Astrocyte of the hippocampus (primary cell): Measurements from ENCODE around the gene DCLK1.

ENCODE experiments used
- DNase-seq: peaks from one replicate; pipeline ENCODE4 v3.0.0; 2011; ENCODE audit warnings: low read depth, low spot score

Gene DCLK1

GRCh38 chr13:35792021-35792420, 339.2 kb downstream of the DCLK1 start:
- DNase-seq, result no peak

DNA sequence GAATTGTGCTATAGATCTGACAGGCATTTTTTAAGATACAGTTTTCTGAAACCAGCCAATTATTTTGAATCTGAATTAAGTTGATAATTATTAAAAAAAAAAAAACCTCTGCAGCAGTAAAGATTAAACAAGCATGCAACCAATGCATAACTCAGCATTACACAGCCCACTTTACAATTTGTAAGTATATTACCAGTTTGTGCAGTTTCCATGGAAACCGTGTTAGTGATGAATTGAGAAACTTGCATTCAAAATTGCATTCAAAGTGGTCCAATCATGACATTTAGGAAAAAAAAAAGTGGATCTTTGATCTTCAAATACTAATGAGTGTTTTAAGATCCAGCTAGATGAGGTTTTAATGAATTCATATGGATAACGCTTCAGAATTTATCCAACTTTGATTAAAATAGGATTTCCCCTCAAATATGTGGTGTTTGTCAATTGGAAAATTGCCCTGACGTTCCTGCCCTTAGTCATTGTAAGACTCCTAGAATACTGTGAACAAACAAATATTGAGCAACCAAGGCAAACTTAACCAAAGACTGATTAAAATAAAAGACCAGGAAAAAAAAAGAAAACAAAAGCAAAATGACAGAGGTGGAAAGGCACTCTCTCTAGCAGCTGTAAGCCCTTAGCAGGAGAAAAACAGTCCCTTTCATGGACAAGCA, 339.9 kb downstream of the DCLK1 start:
- peak; percentile 55 for DNase-seq

- DNase-seq, result peak; percentile 56
Measured at GRCh38 chr13:35789335-35790165, 341.6 kb downstream of the DCLK1 start.

- peak; percentile 48 for DNase-seq
Measured at GRCh38 chr13:35787937-35788336, 343.2 kb downstream of the DCLK1 start.

DNA sequence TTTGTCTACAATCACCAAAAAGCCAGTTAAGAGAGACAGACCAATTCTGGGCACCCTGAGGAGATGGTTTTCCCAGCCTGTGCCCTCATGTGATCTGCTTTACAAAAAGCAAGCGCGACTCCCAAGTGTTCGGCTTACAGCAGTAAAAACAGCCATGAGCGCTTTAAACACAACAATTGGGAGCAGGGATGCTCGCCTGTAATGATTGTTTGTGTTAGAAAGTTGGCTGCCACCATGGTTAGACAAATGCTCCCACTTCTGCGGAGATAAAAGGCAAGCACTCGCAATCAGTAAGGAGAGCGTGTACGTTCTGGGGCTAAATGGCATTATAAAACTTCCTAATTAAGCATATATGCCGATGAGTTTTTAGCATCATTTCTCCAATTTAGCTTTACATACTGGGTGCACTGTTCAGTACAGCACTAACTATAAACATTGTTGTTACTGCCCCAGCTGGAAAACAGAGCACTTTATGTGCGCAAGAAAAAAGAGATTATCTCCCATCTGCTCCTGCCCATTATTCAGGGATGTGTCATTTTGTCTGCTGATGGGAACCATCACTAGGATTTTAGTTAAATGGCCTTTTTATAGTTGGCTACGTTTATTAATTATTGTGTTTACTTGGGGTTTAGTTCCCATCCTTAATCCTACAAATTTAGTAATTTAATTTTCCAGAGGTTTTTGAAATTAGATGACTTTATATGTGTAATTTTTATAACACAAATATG, 345.4 kb downstream of the DCLK1 start:
- no peak for DNase-seq

- DNase-seq, result no peak
Measured at GRCh38 chr13:35784286-35784951, 346.8 kb downstream of the DCLK1 start.

DNA sequence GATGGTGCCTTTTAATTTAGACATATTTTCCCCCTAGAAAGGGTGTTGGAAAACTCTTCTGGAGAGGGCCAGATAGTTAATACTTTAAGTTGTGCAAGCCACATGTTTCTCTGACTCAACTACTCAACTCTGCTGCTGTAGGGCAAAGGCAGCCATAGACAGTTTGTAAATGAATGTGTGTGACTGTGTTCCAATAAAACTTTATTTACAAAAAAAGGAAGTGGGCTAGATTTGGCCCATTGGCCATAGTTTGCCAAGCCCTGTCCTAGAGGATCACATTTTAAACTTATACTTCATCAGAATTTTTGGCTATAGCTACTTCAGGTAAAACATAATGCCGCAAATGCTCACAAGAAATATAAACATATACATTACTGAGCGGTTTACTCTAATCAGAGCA, 348.4 kb downstream of the DCLK1 start:
- no peak for DNase-seq

GRCh38 chr13:35781036-35782000, 349.9 kb downstream of the DCLK1 start:
- DNase-seq, result no peak

DNA sequence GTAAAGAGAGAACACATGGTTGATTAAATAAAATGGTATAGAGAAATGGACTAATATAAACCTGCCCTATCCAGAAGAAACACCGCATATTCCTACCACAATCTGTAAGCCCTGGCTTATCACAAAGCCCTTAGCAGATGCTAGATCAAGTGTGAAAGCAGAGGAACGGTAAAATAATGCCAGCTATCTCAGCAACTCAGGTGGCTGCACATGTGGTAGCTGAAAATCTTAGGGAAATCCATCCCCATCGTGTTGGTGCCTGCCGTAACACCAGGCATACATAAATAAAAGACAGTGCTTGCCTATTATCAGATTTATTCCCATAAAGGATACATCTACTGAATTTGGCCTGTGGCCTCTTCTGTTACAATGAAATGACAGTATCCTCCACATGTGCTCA, 350.6 kb downstream of the DCLK1 start:
- no peak for DNase-seq

DNA sequence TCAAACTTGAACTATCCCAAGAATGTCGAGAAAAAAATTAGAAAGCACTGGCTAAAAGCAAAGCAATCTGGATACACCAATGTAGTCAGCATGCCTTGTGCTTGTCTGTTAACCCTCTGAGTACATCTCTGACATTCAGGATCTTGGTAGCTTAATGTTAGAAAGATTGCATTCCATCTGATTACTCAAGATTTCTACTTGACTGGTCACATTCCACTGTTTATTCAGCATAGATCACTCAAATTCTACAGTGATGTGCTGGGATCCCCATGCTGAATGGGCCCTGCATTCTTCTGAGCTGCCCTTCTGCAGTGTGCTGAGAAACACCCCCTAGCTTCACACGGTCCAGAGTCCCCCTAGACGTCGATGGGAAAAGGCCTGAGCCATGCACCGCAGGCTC, 359.3 kb downstream of the DCLK1 start:
- peak; percentile 89 for DNase-seq

- no peak for DNase-seq
Measured at GRCh38 chr13:35770756-35771297, 360.4 kb downstream of the DCLK1 start.

DNA sequence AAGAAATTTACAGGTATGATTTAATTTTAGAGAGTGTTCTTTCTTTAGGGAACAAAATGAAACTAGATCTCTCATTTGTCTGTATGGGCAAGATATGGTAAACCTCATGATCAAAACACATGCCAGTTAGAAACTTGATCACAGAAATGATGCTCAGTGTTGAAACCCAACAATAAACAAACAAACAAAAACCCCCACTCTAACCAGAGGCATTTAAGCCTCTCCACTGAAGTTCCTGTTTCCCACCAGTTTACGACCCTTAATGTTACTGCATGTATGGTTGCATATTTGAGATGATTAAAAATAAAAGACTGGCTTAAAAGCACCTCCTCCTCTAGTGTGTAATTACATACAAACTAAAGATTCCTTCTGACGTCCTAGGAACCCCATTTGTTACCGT, 361.4 kb downstream of the DCLK1 start:
- no peak for DNase-seq

DNA sequence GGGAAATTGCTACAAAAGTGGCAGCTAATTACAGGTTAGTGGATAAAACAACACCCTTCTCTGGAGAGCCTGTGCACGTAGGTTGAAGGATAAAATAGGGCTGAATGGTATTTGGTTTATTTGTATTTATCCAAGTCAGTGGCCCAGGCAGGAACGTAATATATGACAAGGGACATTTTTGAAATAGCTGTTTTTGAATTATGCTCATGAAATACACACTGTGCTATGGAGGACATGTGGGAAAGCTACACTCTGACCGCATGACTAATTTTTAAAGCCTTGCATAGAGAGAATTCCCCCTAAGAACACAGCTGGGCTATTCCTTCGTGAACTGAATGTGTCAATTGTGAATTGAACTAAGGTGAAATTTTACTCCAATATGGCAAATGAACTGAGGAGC, 362.6 kb downstream of the DCLK1 start:
- peak; percentile 41 for DNase-seq

DNA sequence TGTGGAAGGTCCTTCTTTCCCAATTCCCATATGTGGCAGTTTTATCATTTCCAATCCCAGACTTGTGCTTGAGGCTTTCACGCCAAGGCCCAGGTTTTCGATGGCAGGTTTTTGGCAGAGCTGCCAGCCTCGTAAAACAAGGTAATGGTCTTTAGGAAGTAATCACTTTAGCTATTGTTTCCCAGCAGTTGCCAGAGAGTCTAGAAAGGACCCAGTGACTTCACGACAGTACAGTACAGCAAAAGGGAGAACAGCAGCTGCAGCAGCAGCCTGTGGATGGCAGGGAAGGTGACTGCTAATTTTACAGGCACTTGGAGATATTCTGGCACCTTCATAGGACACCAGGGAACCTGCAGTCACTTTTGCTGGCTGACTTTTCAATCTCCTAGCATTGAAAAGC, 363.1 kb downstream of the DCLK1 start:
- no peak for DNase-seq

- no peak for DNase-seq
Measured at GRCh38 chr13:35767256-35767976, 363.8 kb downstream of the DCLK1 start.

DNA sequence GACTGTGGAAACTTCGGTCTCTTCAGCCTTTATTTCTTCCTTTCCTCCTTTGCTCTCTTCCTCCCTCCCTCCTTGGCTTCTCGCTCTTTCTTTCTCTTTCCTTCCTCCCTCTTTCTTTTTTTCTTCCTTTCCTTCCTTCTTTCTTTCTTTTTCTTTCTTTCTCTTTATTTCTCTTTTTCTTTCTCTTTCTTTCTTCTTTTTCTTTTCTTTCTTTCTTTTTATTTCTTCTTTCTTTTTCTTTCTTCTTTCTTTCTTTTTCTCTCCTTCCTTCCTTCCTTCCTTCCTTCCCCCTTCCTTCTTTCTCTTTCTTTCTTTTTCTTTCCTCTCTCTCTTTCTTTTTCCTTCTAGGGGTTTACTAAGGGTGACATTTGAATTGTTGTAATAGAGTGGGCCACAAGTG, 364.5 kb downstream of the DCLK1 start:
- DNase-seq, result no peak

DNA sequence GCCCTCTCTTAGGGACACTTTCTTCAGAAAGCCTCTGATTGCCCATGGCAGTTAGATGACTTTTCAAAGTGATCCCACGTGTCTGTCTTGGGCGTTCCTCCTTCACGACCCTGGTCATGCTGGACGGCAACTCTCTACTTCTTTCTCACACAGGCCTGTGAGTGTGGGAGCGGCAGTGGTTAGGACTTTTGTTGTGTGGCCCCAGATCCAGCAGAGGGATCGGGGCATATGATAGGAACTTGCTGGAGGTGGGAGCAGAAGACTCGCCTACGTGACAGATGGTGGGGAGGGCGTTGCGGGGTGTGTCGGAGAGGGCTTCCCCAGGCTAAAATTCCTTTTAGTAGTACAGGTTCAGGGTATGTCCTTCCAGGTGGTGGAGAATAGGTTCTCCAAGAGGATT, 365.2 kb downstream of the DCLK1 start:
- peak; percentile 14 for DNase-seq

DNA sequence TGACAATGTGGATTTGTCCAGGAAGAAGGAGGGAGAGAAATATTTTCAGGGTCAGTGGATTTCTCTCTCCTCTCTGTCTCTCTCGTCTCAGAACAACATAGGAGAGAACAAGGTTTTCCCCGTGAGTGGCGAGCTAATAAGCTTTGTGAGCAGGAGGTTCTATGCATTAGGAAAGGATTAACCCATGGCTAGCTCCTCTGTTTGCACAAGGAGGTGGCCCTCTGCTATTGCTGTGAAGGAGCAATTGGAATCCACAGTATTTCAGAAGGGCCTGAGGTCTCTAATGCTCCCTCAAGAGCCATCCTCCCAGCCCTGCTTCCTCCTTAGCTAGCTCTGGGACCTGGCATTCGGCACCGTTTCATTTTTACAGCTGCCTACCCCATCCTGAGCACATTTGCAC, 365.8 kb downstream of the DCLK1 start:
- DNase-seq, result peak; percentile 26

DNA sequence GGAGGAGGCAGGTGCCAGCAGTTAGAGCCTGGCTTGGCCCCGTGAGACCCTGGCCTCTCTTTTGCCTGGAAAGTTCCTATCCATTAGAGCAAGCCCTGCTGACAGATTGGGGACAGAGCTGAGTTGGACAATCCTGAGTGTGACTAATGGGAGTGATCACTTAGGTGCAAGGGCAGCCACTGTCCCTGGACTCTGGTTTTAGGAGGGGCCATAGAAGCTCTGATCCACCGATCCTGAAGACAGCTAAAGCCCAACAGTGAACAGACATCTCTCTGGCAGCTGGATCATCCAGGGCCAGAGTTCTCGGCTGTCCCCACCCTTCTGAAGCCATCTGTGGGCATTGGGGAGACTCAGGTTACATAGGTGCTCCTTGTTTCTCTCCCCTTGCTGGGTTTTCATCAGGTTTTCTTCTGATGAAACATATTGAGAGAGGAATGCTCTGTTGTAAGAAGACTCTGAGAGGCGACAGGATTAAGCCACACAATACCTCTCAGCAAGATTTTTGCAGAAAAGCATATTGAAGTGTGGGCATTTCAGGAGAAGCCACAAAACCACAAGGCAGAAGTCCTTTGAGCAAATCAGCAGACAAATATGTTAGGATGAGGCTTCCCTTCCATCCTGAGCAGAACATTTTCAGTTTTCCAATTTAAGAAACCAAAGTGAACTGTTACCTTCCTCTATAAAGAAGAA, 366.7 kb downstream of the DCLK1 start:
- DNase-seq, result peak; percentile 73
